ENCODE measurements around the gene SUSD1. TPM values are rescaled to one million over a fixed set of nuclear protein-coding genes. Genes with fewer than 3 reads are reported as not detected.
A peak's percentile ranks its signal among the peaks of the same experiment; 100 is the strongest.

The SUSD1 gene
- total and polyA plus RNA-seq, 3 experiments from 2014 or later, result 5.0 to 18.1 (median 5.3) TPM

DNA sequence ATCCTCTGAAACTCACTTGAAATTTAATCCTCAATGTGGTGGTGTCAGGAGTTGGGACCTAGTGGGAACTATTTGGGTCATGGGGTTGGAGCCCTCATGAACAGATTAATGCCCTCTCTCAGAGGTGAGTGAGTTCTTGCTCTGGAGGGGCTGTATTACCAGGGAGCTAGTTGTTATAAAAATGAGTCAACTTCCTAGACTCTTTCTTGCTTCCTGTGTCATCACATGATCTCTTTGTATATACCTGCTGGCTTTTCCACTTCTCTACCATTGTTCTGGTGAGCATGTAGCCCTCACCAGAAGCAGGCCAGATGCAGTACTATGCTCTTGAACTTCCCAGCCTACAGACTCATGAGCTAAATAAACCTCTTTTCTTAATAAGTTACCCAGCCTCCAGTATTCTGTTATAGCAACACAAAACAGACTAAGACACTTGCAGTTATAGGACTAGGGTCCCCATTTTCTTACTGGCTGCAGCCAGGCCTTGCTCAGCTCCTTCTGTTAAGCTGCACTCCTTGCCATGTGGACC is 127.5 kb downstream of the SUSD1 start:
- POLR2A ChIA-PET, result no interaction called here
- Mint-ChIP-seq H3K27ac (peak overlapping the region in 1 of 8 donors; percentile 20), H3K4me1 (peaks cover 7 to 13% (median 10%) of the 10 kb centered on the region in 3 donors), H3K4me3 (no peak overlapping the region), H3K9me3 (peaks cover 0 to 16% (median 8%) of the 10 kb centered on the region in 5 donors), H3K36me3 (peaks cover 16 to 52% (median 21%) of the 10 kb centered on the region in 3 donors), H3K27me3 (no peaks in the 10 kb centered on the region)
- peaks cover 8% of the 10 kb centered on the region for H3K9me3 ChIP-seq (ENCODE audit: low read length)
- H3K4me1 ChIP-seq (ENCODE audit: insufficient read depth, low read length), result no peaks in the 10 kb centered on the region
- CTCF ChIA-PET, result interaction anchor here (1.6 kb wide), 1 partner anchor 27 kb away, joined by 6 read pairs; no protein-coding TSS in a partner anchor
- H3K36me3 ChIP-seq (ENCODE audit: insufficient read depth, low read length), result no peaks in the 10 kb centered on the region
- no peak for DNase-seq
- no peak overlapping the region for H3K27ac ChIP-seq (ENCODE audit: low read depth, low read length)
- H3K27me3 ChIP-seq (ENCODE audit: insufficient read depth, low read length, poor library complexity, severe bottlenecking), result no peaks in the 10 kb centered on the region
- no peak overlapping the region for H3K4me3 ChIP-seq (ENCODE audit: low read length)

DNA sequence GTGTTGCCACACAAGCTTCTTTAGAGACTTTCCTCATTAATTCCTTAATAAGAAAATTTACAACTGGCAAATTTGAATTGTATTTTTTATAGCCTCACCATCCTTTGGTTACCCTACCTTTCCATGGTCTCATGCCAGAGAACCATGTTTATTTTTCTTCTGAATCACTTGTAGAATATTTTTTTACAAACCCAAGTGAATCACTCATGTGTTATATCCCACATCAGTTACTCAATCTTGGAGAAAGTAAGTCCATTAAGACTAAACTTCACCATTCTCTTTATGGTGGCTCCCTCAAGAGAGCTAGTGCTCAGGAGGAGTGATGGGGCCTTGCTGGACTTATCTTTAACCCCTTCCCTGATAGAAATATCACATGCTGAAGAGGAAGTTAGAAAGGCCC is 128.9 kb downstream of the SUSD1 start:
- Mint-ChIP-seq H3K4me1 (peaks cover 7 to 14% (median 13%) of the 10 kb centered on the region in 3 donors), H3K27ac (no peak overlapping the region), H3K9me3 (peaks cover 0 to 16% (median 8%) of the 10 kb centered on the region in 5 donors), H3K4me3 (no peak overlapping the region), H3K36me3 (peaks cover 13 to 55% (median 22%) of the 10 kb centered on the region in 3 donors), H3K27me3 (no peaks in the 10 kb centered on the region)
- Histone ChIP-seq H3K27ac (ENCODE audit: low read depth, low read length) (no peak overlapping the region), H3K9me3 (ENCODE audit: low read length) (peaks cover 8% of the 10 kb centered on the region), H3K36me3 (ENCODE audit: insufficient read depth, low read length) (no peaks in the 10 kb centered on the region), H3K4me3 (ENCODE audit: low read length) (no peak overlapping the region), H3K4me1 (ENCODE audit: insufficient read depth, low read length) (no peaks in the 10 kb centered on the region), H3K27me3 (ENCODE audit: insufficient read depth, low read length, poor library complexity, severe bottlenecking) (no peaks in the 10 kb centered on the region)
- DNase-seq, result no peak
- POLR2A ChIA-PET, result interaction anchor here (0.5 kb wide), 1 partner anchor 1214 kb away, joined by 4 read pairs; no protein-coding TSS in a partner anchor
- CTCF ChIA-PET, result no interaction called here

GRCh38 chr9:112044881-112045280 is 130.2 kb downstream of the SUSD1 start:
- ChIA-PET CTCF (no interaction called here), POLR2A (no interaction called here)
- no peaks in the 10 kb centered on the region for H3K27me3 Mint-ChIP-seq
- no peak overlapping the region for H3K4me3 ChIP-seq (ENCODE audit: low read length)
- DNase-seq, result no peak
- H3K27me3 ChIP-seq (ENCODE audit: insufficient read depth, low read length, poor library complexity, severe bottlenecking), result no peaks in the 10 kb centered on the region
- H3K4me3 Mint-ChIP-seq, result no peak overlapping the region
- no peaks in the 10 kb centered on the region for H3K4me1 ChIP-seq (ENCODE audit: insufficient read depth, low read length)
- H3K36me3 ChIP-seq (ENCODE audit: insufficient read depth, low read length), result no peaks in the 10 kb centered on the region
- peaks cover 0 to 16% (median 8%) of the 10 kb centered on the region in 5 donors for H3K9me3 Mint-ChIP-seq
- H3K36me3 Mint-ChIP-seq, result peaks cover 18 to 59% (median 25%) of the 10 kb centered on the region in 3 donors
- H3K27ac ChIP-seq (ENCODE audit: low read depth, low read length), result no peak overlapping the region
- H3K27ac Mint-ChIP-seq, result no peak overlapping the region
- H3K4me1 Mint-ChIP-seq, result peaks cover 9 to 19% (median 17%) of the 10 kb centered on the region in 3 donors
- H3K9me3 ChIP-seq (ENCODE audit: low read length), result peaks cover 8% of the 10 kb centered on the region

GRCh38 chr9:112044186-112044585 is 130.9 kb downstream of the SUSD1 start:
- no peaks in the 10 kb centered on the region for H3K4me1 ChIP-seq (ENCODE audit: insufficient read depth, low read length)
- DNase-seq, result no peak
- Mint-ChIP-seq H3K27ac (no peak overlapping the region), H3K27me3 (no peaks in the 10 kb centered on the region), H3K9me3 (peaks cover 0 to 16% (median 8%) of the 10 kb centered on the region in 5 donors), H3K4me1 (peaks cover 14 to 24% (median 19%) of the 10 kb centered on the region in 3 donors), H3K4me3 (no peak overlapping the region), H3K36me3 (peaks cover 18 to 53% (median 25%) of the 10 kb centered on the region in 3 donors)
- no peak overlapping the region for H3K4me3 ChIP-seq (ENCODE audit: low read length)
- H3K36me3 ChIP-seq (ENCODE audit: insufficient read depth, low read length), result no peaks in the 10 kb centered on the region
- peaks cover 8% of the 10 kb centered on the region for H3K9me3 ChIP-seq (ENCODE audit: low read length)
- no peak overlapping the region for H3K27ac ChIP-seq (ENCODE audit: low read depth, low read length)
- no peaks in the 10 kb centered on the region for H3K27me3 ChIP-seq (ENCODE audit: insufficient read depth, low read length, poor library complexity, severe bottlenecking)
- POLR2A ChIA-PET, result no interaction called here
- CTCF ChIA-PET, result interaction anchor here (1.3 kb wide), 1 partner anchor 9 kb away, joined by 3 read pairs; no protein-coding TSS in a partner anchor

GRCh38 chr9:112043423-112043822 is 131.7 kb downstream of the SUSD1 start:
- no peaks in the 10 kb centered on the region for H3K27me3 ChIP-seq (ENCODE audit: insufficient read depth, low read length, poor library complexity, severe bottlenecking)
- H3K27me3 Mint-ChIP-seq, result no peaks in the 10 kb centered on the region
- H3K4me3 ChIP-seq (ENCODE audit: low read length), result no peak overlapping the region
- H3K27ac Mint-ChIP-seq, result peak overlapping the region in 1 of 8 donors; percentile 4
- ChIA-PET CTCF (interaction anchor here (1.3 kb wide), 1 partner anchor 10 kb away, joined by 3 read pairs; no protein-coding TSS in a partner anchor), POLR2A (no interaction called here)
- H3K4me1 Mint-ChIP-seq, result peaks cover 20 to 26% (median 24%) of the 10 kb centered on the region in 3 donors
- no peak overlapping the region for H3K27ac ChIP-seq (ENCODE audit: low read depth, low read length)
- H3K9me3 ChIP-seq (ENCODE audit: low read length), result peaks cover 8% of the 10 kb centered on the region
- peaks cover 14 to 46% (median 21%) of the 10 kb centered on the region in 3 donors for H3K36me3 Mint-ChIP-seq
- no peak overlapping the region for H3K4me3 Mint-ChIP-seq
- H3K4me1 ChIP-seq (ENCODE audit: insufficient read depth, low read length), result peaks cover 5% of the 10 kb centered on the region
- no peak for DNase-seq
- H3K36me3 ChIP-seq (ENCODE audit: insufficient read depth, low read length), result no peaks in the 10 kb centered on the region
- H3K9me3 Mint-ChIP-seq, result peaks cover 0 to 13% (median 8%) of the 10 kb centered on the region in 5 donors

- H3K4me3 Mint-ChIP-seq, result no peak overlapping the region
- peaks cover 0 to 8% (median 5%) of the 10 kb centered on the region in 5 donors for H3K9me3 Mint-ChIP-seq
- no peak overlapping the region for H3K27ac ChIP-seq (ENCODE audit: low read depth, low read length)
- H3K4me1 Mint-ChIP-seq, result peaks cover 24 to 28% (median 27%) of the 10 kb centered on the region in 3 donors
- H3K27me3 Mint-ChIP-seq, result no peaks in the 10 kb centered on the region
- no peak overlapping the region for H3K27ac Mint-ChIP-seq
- H3K9me3 ChIP-seq (ENCODE audit: low read length), result peaks cover 8% of the 10 kb centered on the region
- no peaks in the 10 kb centered on the region for H3K27me3 ChIP-seq (ENCODE audit: insufficient read depth, low read length, poor library complexity, severe bottlenecking)
- CTCF ChIA-PET, result no interaction called here
- H3K4me1 ChIP-seq (ENCODE audit: insufficient read depth, low read length), result peaks cover 10% of the 10 kb centered on the region
- H3K36me3 ChIP-seq (ENCODE audit: insufficient read depth, low read length), result no peaks in the 10 kb centered on the region
- H3K36me3 Mint-ChIP-seq, result peaks cover 13 to 39% (median 19%) of the 10 kb centered on the region in 3 donors
- H3K4me3 ChIP-seq (ENCODE audit: low read length), result no peak overlapping the region
- DNase-seq, result no peak
- POLR2A ChIA-PET, result no interaction called here
Measured at GRCh38 chr9:112042769-112043168, 132.3 kb downstream of the SUSD1 start.

DNA sequence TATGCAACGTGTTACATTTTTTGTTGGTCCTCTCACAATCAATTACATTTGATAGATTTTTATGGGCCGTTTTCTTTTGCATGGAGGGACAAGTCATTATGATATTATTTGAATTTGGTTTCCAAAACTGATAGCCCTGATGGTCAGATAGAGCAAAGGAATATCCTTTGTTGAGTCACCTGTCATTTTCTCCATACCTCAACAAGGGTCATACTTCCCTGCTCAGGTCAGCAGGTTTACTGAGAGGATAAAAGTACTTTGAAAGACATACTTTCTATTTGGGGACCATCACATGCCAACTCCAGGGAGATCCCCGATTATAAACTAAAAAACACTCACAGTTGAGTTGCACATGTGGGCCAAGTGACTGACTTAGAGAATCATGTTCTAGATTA is 132.9 kb downstream of the SUSD1 start:
- POLR2A ChIA-PET, result no interaction called here
- no peak for DNase-seq
- Mint-ChIP-seq H3K4me3 (no peak overlapping the region), H3K27me3 (no peaks in the 10 kb centered on the region), H3K9me3 (peaks cover 0 to 2% (median 2%) of the 10 kb centered on the region in 5 donors), H3K27ac (no peak overlapping the region), H3K4me1 (peaks cover 24 to 29% (median 27%) of the 10 kb centered on the region in 3 donors), H3K36me3 (peaks cover 11 to 34% (median 19%) of the 10 kb centered on the region in 3 donors)
- CTCF ChIA-PET, result no interaction called here
- Histone ChIP-seq H3K4me1 (ENCODE audit: insufficient read depth, low read length) (peaks cover 14% of the 10 kb centered on the region), H3K36me3 (ENCODE audit: insufficient read depth, low read length) (no peaks in the 10 kb centered on the region), H3K27me3 (ENCODE audit: insufficient read depth, low read length, poor library complexity, severe bottlenecking) (no peaks in the 10 kb centered on the region), H3K27ac (ENCODE audit: low read depth, low read length) (no peak overlapping the region), H3K9me3 (ENCODE audit: low read length) (peaks cover 3% of the 10 kb centered on the region), H3K4me3 (ENCODE audit: low read length) (no peak overlapping the region)

DNA sequence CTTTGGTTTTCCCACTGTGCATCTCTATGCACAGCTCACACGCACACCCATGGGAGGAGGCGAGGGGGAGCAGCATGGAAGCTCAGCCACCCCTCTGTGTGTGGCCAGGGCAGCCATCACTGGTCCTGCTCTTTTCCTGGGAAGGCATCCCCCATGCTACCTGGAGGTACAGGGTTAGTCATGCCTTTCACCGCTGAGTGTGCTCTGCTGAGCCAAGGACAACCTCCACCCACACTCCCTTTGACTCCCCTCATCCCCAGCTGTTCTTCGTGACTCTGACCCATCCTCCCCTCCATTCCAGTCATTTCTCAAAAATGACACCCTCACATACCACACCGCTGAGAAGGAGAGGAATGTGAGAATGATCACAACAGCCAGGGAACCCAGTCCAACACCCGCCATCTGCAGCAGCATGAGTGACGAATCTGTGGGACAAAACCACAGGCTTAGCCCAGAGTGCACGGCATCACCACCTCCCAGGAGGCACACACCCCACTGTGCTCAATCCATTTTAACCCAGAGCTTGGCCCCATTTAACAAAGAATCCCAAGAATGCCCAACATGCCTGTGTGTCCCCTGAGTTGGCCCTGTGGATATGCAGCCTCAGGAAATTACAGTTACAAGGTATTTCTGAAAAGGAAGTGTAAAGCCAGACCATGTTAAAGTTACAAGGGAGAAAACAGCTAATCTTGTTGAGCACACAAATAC is 133.4 kb downstream of the SUSD1 start:
- peak overlapping the region in 1 of 8 donors; percentile 56 for H3K27ac Mint-ChIP-seq
- Histone ChIP-seq H3K27ac (ENCODE audit: low read depth, low read length) (no peak overlapping the region), H3K4me1 (ENCODE audit: insufficient read depth, low read length) (peaks cover 19% of the 10 kb centered on the region), H3K36me3 (ENCODE audit: insufficient read depth, low read length) (no peaks in the 10 kb centered on the region), H3K9me3 (ENCODE audit: low read length) (no peaks in the 10 kb centered on the region), H3K27me3 (ENCODE audit: insufficient read depth, low read length, poor library complexity, severe bottlenecking) (no peaks in the 10 kb centered on the region), H3K4me3 (ENCODE audit: low read length) (no peak overlapping the region)
- no peaks in the 10 kb centered on the region for H3K27me3 Mint-ChIP-seq
- ChIA-PET CTCF (no interaction called here), POLR2A (no interaction called here)
- H3K4me3 Mint-ChIP-seq, result no peak overlapping the region
- no peaks in the 10 kb centered on the region for H3K9me3 Mint-ChIP-seq
- peaks cover 29 to 34% (median 29%) of the 10 kb centered on the region in 3 donors for H3K4me1 Mint-ChIP-seq
- DNase-seq, result no peak
- H3K36me3 Mint-ChIP-seq, result peaks cover 11 to 29% (median 17%) of the 10 kb centered on the region in 3 donors

All from CD8-positive, alpha-beta memory T cell (primary cell).